ES-I3 (cell line): ENCODE data around the gene SPTB.

Experiments used
- H3K36me3 ChIP-seq: 2 replicates; pipeline ENCODE4 v1.6.1; 2013; ENCODE audit warnings: mild to moderate bottlenecking, low read length, control low read depth, moderate library complexity; ENCODE audit not compliant: insufficient read depth
- H3K4me1 ChIP-seq: 2 replicates; pipeline ENCODE4 v1.6.1; 2013; ENCODE audit warnings: mild to moderate bottlenecking, control low read depth, low read length; ENCODE audit not compliant: insufficient read depth
- H3K9ac ChIP-seq: 2 replicates; pipeline ENCODE4 v1.6.1; 2013; ENCODE audit warnings: low read depth, mild to moderate bottlenecking, low read length, moderate library complexity
- H3K9me3 ChIP-seq: 2 replicates; pipeline ENCODE4 v1.6.1; 2013; ENCODE audit warnings: mild to moderate bottlenecking, low read length, moderate library complexity; ENCODE audit not compliant: control insufficient read depth, insufficient read depth

Gene SPTB

DNA sequence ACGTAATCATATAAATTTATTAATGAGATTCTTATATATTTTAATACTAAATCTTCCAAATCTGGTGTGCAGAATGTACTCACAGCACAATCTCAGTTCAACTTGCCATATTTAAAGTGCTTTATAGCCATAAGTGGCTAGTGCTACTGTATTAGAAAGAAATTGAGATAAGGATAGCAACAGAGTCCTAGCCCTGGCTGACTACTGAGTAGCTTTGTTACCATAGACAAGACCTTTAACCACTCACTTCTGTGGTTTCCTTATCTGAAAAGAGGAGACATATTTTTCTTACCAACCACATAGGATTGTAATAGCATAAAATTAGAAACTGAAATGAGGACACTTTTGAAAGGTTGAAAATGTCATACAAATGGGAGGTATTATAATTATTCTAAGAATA lies 32.6 kb upstream of the SPTB start:
- Histone ChIP-seq H3K4me1 (peaks cover 4% of the 10 kb centered on the region; the same call in 1 of the 2 replicates), H3K36me3 (no peaks in the 10 kb centered on the region), H3K9ac (no peak overlapping the region), H3K9me3 (no peaks in the 10 kb centered on the region)

DNA sequence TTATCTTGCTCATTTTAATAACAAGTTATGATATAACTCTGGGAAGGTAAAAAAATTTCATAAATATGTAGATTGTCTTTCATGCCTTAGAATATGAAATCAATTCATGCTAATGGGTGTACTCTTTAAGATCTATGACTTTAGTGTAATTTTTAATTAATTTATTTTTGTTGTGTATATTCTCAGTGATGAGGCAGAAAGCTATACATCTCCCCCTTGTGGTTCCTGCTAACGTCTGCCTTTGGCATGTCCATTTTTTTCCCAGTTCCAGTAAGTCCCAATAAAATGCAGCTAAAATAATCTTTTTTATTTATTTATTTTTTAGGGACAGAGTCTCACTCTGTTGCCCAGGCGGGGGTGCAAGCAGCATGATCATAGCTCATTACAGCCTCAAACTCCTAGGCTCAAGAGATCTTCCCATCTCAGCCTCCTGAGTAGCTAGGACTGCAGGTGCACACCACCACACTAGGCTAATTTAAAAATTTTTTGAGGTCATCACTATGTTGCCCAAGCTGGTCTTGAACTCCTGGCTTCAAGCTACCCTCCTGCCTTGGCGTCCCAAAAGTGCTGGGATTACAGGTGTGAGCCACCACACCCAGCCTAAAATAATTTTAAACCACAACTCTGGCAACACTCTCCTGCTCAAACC lies 31.3 kb upstream of the SPTB start:
- Histone ChIP-seq H3K4me1 (peaks cover 4% of the 10 kb centered on the region; the same call in 1 of the 2 replicates), H3K36me3 (no peaks in the 10 kb centered on the region), H3K9me3 (no peaks in the 10 kb centered on the region), H3K9ac (no peak overlapping the region)

DNA sequence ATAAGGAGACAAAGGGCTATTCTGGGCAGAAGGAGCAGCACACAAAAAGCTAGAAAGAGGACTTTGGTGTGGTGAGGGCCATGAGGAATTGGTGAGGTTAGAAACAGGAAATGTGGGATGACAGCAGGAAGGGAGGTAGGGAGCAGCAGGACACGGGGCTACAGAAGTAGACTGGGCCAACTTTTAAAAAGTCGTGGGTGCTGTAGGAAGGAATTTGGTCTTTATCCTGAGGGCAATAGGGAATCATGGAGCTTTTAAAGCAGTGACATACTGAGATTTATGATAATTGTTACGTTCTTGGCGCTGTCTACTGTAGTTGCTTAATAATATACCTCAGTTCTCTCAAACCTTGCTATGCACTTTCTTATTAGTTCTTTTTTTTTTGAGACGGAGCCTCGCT lies 26.3 kb upstream of the SPTB start:
- H3K36me3 ChIP-seq: no peaks in the 10 kb centered on the region
- H3K9ac ChIP-seq: no peak overlapping the region
- H3K9me3 ChIP-seq: no peaks in the 10 kb centered on the region
- H3K4me1 ChIP-seq: no peaks in the 10 kb centered on the region

DNA sequence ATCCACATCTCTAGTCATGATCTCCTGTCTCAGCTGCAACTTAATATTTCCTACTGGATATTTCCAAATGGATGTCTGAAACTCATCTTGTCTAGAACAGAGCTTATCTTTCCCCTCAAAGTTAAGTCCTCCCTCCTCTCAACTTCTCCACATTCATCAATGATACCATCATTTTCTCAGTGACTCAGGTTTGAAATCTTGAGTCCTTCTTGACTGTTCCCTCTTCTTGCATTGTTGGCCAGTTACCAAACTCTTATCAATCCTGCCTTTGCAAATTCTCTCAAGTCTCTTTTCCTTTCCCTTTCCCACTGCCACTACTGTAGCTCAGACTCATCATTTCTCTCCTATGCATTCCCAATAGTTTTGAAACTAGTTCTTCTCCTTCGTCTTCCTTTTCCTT lies 20.3 kb upstream of the SPTB start:
- H3K9ac ChIP-seq: no peak overlapping the region
- no peaks in the 10 kb centered on the region for H3K4me1 ChIP-seq
- H3K36me3 ChIP-seq: no peaks in the 10 kb centered on the region
- no peaks in the 10 kb centered on the region for H3K9me3 ChIP-seq

DNA sequence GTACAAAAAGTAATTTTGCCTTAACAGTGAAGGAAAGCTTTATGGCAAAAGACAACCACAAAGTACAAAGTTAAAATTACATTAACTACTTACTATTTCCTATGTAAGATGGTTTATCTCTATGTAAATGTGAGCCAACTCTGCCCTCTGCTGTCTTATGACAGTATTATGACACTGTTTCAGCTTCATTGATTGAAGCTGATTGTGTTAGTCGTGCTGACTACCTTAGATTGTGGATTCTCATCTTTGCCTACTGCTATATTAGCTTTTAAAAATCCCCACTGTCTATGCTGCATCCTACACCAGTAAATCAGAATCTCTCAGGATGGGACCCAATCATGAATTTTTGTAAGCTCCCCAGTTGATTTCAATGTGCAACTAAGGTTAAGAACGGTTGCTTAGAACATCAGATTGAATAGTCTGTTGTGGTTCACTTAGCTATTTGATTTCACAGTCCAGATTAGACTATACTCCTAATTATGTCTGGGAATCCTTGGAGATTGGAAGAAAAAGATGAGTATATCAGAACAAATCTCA lies 12.2 kb upstream of the SPTB start:
- Histone ChIP-seq H3K9ac (no peak overlapping the region), H3K4me1 (no peaks in the 10 kb centered on the region), H3K9me3 (no peaks in the 10 kb centered on the region), H3K36me3 (no peaks in the 10 kb centered on the region)

DNA sequence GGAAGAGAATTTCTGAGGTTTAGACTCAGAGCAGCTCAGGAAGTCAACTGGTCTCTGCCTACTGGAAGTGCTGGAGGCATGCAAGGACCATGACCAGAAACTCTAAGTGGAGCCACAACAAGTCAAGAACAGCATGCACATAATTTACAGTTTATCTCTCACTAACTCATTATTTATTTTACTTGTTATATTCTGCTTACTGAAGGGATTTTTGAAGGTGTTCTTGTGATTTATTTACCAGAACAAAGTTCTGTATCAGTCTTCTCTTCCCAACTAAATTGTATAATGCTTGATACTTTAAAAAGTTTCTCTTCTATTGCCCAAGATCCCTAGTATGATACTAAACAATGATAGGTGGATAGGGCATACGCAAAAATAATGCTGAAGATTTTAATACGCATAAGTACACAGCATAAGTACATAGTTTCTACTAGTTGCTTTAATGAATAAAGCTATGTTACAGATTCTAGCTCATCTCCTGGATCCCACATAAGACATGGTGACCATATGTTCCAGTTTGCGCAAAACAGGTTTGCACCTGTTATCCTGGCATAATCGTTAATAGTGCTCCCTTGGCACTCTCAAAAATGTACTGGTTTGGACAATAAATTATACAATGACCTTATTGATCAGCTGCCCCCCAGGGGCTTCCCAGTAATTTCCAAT lies 11.6 kb upstream of the SPTB start:
- Histone ChIP-seq H3K36me3 (no peaks in the 10 kb centered on the region), H3K4me1 (no peaks in the 10 kb centered on the region), H3K9ac (no peak overlapping the region), H3K9me3 (no peaks in the 10 kb centered on the region)

DNA sequence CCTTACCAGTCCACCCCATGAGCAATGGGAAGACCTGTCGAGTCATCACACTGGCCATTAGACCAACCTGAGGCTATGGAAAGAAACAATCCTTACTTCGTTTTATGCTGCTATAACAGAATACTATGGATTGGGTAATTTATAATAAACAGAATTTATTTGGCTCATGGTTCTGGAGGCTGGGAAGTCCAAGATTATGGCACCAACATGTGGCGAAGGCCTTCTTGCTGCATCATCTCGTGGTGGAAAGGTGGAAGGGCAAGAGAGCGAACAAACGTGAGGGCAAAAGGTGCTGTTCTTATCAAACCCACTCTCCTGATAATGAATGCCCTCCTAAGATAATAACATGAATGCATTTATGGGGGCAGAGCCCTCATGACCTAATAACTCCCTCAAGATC lies 9.6 kb upstream of the SPTB start:
- no peaks in the 10 kb centered on the region for H3K36me3 ChIP-seq

DNA sequence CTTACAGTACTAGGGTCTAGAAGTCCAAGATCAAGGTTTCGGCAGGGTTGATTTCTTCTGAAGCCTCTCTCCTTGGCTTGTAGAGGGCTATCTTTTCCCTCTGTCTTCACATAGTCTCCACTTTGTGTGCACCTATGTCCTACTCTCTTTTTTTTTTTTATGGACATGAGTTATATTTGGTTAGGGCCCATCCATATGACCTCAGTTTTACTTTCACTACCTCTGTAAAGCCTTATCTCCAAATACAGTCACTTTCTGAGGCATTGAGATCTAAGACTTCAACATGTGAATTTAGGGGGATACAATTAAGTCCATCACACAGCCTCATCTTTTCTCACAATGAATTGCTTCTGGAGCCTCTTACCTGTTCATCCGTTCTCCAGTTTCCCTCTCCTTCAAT lies 5.9 kb upstream of the SPTB start:
- Histone ChIP-seq H3K4me1 (no peaks in the 10 kb centered on the region), H3K9ac (no peak overlapping the region), H3K9me3 (no peaks in the 10 kb centered on the region), H3K36me3 (no peaks in the 10 kb centered on the region)

More for the DNA sequence above, 9.6 kb upstream of the SPTB start:
- H3K4me1 ChIP-seq: no peaks in the 10 kb centered on the region
- H3K9me3 ChIP-seq: no peaks in the 10 kb centered on the region
- no peak overlapping the region for H3K9ac ChIP-seq

DNA sequence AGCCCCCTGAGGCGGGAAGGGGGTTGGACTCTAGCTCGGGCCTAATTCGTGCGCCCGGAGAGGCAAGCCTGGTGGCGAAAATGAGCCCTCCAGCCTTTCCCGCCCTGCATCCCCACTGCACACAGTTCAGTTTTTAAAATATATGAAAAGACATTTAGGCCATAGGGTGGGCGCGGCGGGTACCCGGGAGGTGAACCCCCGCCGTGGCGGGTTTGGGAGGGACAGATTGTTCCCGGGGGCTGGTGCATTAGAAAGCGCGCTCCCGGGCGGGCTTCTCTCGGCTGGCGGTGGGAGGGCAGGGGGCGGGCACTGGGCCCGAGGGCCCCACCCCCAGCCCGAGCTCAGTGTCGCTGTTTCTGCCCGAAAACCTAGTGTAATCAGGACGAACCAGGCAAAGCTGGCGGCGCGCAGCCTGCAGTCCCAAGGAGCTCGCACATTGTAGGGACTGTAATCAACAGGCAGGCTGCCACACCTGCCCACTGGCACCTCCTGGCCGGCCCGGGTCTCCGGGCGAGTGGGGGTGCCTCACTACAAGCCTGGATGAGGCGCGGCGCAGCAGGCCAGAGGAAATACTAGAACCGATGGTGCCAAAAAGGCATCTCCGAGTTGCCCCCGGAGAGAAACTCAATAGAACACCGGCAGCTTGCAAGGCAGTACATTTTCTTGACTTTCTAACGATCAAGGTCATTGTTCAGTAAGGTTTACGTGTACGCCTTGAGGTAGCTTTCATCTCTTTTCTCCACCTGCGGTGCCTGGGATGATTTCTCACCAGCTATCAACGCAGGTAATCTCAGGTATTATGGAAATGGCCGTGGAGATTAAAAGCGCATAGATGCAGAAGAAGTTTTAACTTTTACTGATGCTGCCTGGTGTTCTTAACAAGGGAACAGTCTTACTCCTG lies 764 bp upstream of the SPTB start:
- H3K9ac ChIP-seq: peak overlapping the region; percentile 60
- no peaks in the 10 kb centered on the region for H3K36me3 ChIP-seq
- no peaks in the 10 kb centered on the region for H3K9me3 ChIP-seq
- no peaks in the 10 kb centered on the region for H3K4me1 ChIP-seq

DNA sequence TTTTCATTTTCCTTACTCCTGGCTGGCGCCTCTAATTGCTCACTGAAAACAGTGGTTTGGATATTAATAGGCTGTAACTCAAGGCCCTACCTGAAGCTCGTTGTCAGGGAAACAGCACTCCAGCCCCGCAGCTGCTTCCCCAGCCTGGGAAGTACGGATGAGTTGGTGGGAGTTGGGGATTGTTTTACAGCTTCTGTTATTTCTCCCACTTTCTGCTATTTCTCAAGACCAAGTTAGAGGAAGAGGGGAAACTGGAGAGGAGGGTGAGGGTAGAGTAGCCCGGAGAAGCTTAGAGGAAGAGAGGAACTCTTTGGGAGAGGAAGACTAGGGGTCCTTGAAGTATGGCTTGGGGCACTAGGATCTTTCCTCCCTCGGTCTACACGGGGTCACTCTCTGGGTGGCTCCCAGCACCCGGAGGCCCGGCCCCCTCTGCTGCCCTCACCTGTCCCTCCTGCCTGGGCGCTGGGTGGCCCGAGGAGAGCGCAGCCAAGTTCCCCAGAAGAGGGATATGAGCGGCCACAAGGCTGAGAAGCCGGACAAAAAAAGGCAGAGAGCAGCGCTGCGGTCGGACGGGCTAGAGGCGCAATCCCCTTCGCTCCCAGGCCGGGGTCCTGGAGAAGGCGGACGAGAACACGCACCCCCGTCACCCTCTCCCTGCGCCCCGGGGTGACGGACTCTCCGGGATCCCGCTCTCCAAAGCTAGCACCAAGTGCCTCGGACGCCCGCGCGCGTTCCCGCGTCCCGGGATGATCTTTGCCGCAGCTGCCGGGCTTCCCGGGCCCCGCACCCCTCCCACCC lies 671 bp downstream of the SPTB start:
- no peaks in the 10 kb centered on the region for H3K36me3 ChIP-seq
- no peaks in the 10 kb centered on the region for H3K4me1 ChIP-seq
- no peaks in the 10 kb centered on the region for H3K9me3 ChIP-seq
- peak overlapping the region; percentile 60; the same call in 1 of the 2 replicates for H3K9ac ChIP-seq

DNA sequence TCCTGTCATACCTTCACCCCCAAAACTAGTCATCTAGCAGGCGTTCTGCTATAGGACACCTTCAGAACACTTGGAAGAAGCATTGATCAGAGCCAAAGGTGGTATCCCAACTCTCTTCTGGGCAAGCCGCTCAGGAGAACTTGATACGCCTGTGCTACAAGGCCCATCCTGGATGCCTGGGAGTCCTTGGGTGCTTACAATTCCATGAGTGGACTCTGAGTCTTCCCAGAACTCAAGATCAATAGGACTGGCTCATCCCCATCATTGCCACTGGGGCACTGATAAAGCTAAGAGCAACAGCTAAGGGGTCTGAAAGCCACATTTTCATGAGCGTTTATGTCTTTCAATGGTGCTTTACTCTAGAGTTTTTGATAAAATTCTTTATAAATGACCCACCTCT lies 1.9 kb downstream of the SPTB start:
- H3K36me3 ChIP-seq: no peaks in the 10 kb centered on the region
- no peaks in the 10 kb centered on the region for H3K9me3 ChIP-seq
- H3K4me1 ChIP-seq: no peaks in the 10 kb centered on the region
- no peak overlapping the region for H3K9ac ChIP-seq

DNA sequence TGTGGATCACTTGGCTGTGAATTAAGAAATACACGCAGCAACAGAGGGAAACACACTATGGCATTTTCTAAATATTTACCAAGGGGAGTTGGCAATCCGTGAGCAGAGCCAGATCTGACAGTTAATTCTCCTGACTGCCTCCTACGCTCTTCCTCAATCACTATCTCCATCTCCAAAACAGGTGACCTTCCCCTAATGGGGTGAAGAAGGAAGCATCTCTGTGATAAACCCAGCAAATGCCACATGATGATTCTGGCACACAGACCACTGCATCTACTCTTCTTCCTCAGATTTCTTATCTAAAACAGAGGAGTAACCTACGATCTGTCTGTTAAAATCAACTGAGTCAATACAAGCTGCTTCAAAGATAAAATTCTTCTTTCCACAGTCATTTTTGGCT lies 4.4 kb downstream of the SPTB start:
- H3K9me3 ChIP-seq: 0 out of 2 replicates have a peak, but pooled peaks cover 2% of the 10 kb centered on the region

DNA sequence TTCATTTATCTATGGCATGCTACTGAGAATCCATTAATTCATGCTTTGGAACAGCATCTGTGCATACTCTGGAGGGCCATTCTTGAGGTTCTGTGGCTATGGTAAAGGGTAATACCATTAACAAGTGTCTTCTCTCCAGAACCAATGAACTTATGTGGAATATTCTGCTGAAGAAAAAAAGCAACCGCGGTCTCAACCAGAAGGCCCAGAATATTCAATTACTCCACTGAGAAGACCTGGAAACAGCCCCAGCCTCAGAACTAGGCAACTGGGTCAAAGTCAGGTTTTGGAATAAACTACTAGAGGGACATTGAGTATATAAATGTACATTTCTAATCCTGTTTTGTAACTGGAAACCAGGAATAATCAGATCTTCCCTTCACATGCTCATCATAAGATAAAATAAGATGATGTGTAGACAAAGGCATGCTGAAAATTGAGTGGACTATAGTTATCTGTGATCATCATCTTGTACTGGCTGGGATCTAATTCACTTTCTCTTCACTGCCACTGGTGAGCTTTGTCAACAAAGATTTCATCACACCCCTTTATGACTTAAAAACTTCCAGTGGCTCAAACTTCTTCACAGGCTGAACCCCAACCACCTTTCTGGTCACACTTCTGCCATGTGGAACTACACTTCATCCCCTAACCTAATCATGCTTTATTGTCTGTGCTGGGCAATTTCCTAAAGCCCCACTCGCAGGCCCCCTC lies 6.0 kb downstream of the SPTB start:
- H3K9me3 ChIP-seq: 0 out of 2 replicates have a peak, but pooled peaks cover 2% of the 10 kb centered on the region
- no peak overlapping the region for H3K9ac ChIP-seq
- H3K4me1 ChIP-seq: no peaks in the 10 kb centered on the region
- no peaks in the 10 kb centered on the region for H3K36me3 ChIP-seq

More for the DNA sequence above, 4.4 kb downstream of the SPTB start:
- no peaks in the 10 kb centered on the region for H3K4me1 ChIP-seq
- H3K9ac ChIP-seq: no peak overlapping the region
- H3K36me3 ChIP-seq: no peaks in the 10 kb centered on the region
